Neural cell (in vitro differentiated cells): ENCODE data around the gene OR2AG1. TPM values are rescaled to one million over a fixed set of nuclear protein-coding genes. Genes with fewer than 3 reads are reported as not detected.

Experiments
- H2AFZ ChIP-seq: fragments of 200-600, 300-800 bp; sonication (generic), shearing (Covaris generic); 2 replicates; pipeline ENCODE4 v1.6.0; 2014; ENCODE audit warnings: low read depth, mild to moderate bottlenecking, antibody characterized with exemption, low read length, moderate library complexity
- H3F3A ChIP-seq: fragments of 200-600 bp; shearing (Covaris generic); 2 replicates; pipeline ENCODE4 v1.6.1; 2016; ENCODE audit warnings: mild to moderate bottlenecking, moderate library complexity, mixed read lengths, antibody characterized with exemption, low read length; ENCODE audit not compliant: insufficient read depth, poor library complexity, severe bottlenecking
- H3K27ac ChIP-seq: fragments of 200-600, 300-800 bp; sonication (generic), shearing (Covaris generic); 2 replicates; pipeline ENCODE4 v1.5.1; 2014; ENCODE audit warnings: mild to moderate bottlenecking, low read length, moderate library complexity
- H3K27me3 ChIP-seq: fragments of 300-800, 200-600 bp; sonication (generic), shearing (Covaris generic); 2 replicates; pipeline ENCODE4 v1.6.0; 2014; ENCODE audit warnings: mild to moderate bottlenecking, low read depth, low read length, moderate library complexity; ENCODE audit not compliant: insufficient read depth
- H3K36me3 ChIP-seq: fragments of 300-800, 200-600 bp; sonication (generic), shearing (Covaris generic); 2 replicates; pipeline ENCODE4 v1.5.1; 2014; ENCODE audit warnings: mild to moderate bottlenecking, antibody characterized with exemption, low read length, moderate library complexity; ENCODE audit not compliant: insufficient read depth
- H3K4me2 ChIP-seq: fragments of 300-800, 200-600 bp; sonication (generic), shearing (Covaris generic); 2 replicates; pipeline ENCODE4 v1.6.0; 2014; ENCODE audit warnings: mild to moderate bottlenecking, low read length
- H3K4me3 ChIP-seq: fragments of 300-800, 200-600 bp; sonication (generic), shearing (Covaris generic); 2 replicates; pipeline ENCODE4 v1.5.1; 2014; ENCODE audit warnings: mild to moderate bottlenecking, low read length, moderate library complexity
- H3K79me2 ChIP-seq: fragments of 200-600 bp; shearing (Covaris generic); replicated peaks from 2 replicates; pipeline ENCODE4 v1.6.0; 2014; ENCODE audit warnings: mild to moderate bottlenecking, low read length, moderate library complexity; ENCODE audit not compliant: insufficient read depth
- H3K9ac ChIP-seq: fragments of 300-800, 200-600 bp; sonication (generic), shearing (Covaris generic); 2 replicates; pipeline ENCODE4 v1.6.1; 2016; ENCODE audit warnings: mild to moderate bottlenecking, low read length, mixed read lengths
- H3K9me2 ChIP-seq: fragments of 200-600 bp; shearing (Covaris generic); 2 replicates; pipeline ENCODE4 v1.6.1; 2016; ENCODE audit warnings: mild to moderate bottlenecking, low read length, mixed read lengths; ENCODE audit not compliant: insufficient read depth
- H3K9me3 ChIP-seq: fragments of 200-600, 300-800 bp; sonication (generic), shearing (Covaris generic); 2 replicates; pipeline ENCODE4 v1.6.1; 2016; ENCODE audit warnings: mild to moderate bottlenecking, mixed run types, low read length, moderate library complexity, mixed read lengths
- H4K20me1 ChIP-seq: fragments of 200-600 bp; shearing (Covaris generic); 2 replicates; pipeline ENCODE4 v1.6.1; 2016; ENCODE audit warnings: mild to moderate bottlenecking, mixed run types; ENCODE audit not compliant: insufficient read depth
- EP300 ChIP-seq: fragments of 450-650 bp; conservative IDR thresholded peaks from 2 replicates; pipeline ENCODE4 v1.6.1; 2014; ENCODE audit warnings: antibody characterized with exemption, mild to moderate bottlenecking, moderate library complexity; ENCODE audit not compliant: poor library complexity, severe bottlenecking
- EZH2 ChIP-seq: fragments of 200-600, 300-800 bp; shearing (Covaris generic), sonication (generic); IDR thresholded peaks from 2 replicates; pipeline ENCODE4 v1.6.1; 2014; ENCODE audit warnings: antibody characterized with exemption, low read length, borderline replicate concordance, mild to moderate bottlenecking; ENCODE audit not compliant: insufficient read depth, poor library complexity, severe bottlenecking
- MXI1 ChIP-seq: fragments of 450-650 bp; conservative IDR thresholded peaks from 2 replicates; pipeline ENCODE4 v1.6.1; 2014; ENCODE audit warnings: antibody characterized with exemption, mild to moderate bottlenecking; ENCODE audit not compliant: poor library complexity, severe bottlenecking
- POLR2AphosphoS5 ChIP-seq: IDR thresholded peaks from 2 replicates; pipeline ENCODE4 v1.6.1; 2012
- RAD21 ChIP-seq: fragments of 450-650 bp; conservative IDR thresholded peaks from 2 replicates; pipeline ENCODE4 v1.6.1; 2014; ENCODE audit warnings: antibody characterized with exemption, mild to moderate bottlenecking, moderate library complexity
- SMC3 ChIP-seq: fragments of 450-650 bp; conservative IDR thresholded peaks from 2 replicates; pipeline ENCODE4 v1.6.1; 2014; ENCODE audit warnings: antibody characterized with exemption, mild to moderate bottlenecking, moderate library complexity; ENCODE audit not compliant: poor library complexity
- TAF1 ChIP-seq: IDR thresholded peaks from 2 replicates; pipeline ENCODE4 v1.6.1; 2012; ENCODE audit warnings: low read depth
- polyA minus RNA-seq: library from RNA; depleted of rRNA, polyadenylated mRNA; stranded (reverse); fragments of >200 nt; gene quantifications from 2 replicates; pipeline ENCODE4 v1.2.3, GENCODE V29; 2014
- polyA plus RNA-seq: library from polyadenylated mRNA; depleted of rRNA; stranded (reverse); fragments of >200 nt; gene quantifications from 2 replicates; pipeline ENCODE4 v1.2.3, GENCODE V29; 2014
- TF ChIP-seq, protein P1 (sequence below): fragments of 450-650 bp; IDR thresholded peaks from 2 replicates; pipeline ENCODE4 v1.5.1; 2014; ENCODE audit warnings: antibody characterized with exemption, mild to moderate bottlenecking, moderate library complexity; ENCODE audit not compliant: poor library complexity, severe bottlenecking
- TF ChIP-seq, protein P2 (sequence below): IDR thresholded peaks from 2 replicates; pipeline ENCODE4 v1.6.1; 2012; ENCODE audit warnings: borderline replicate concordance

The OR2AG1 gene
- polyA plus RNA-seq (not detected in 2 replicates), polyA minus RNA-seq (not detected in 2 replicates)

DNA sequence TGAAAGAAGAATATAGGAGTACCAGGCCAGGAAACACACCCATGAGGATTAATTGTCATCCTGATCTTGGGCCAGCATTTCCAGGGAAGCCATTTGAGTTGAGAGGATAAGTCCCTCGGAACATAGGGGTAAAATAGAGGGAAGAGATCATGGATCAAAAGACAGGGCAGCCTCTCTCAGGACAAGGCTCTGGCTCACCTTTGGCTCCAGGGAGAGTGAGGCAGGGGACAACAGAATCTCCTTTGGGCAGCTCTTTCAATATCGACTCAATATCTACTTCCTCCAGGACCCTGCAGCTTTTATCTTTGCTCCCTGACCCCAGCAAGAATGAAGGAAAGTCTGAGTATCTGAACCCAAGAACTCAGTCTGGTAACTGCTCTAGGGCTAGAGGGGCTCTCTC, at the start of gene OR2AG1:
OR2AG1 (plus strand) TSS at position 301 of the 400 bp plus-strand sequence. CDS start 2,018 bp downstream, outside the sequence.
- no peaks in the 10 kb centered on the region for H4K20me1 ChIP-seq
- no peaks in the 10 kb centered on the region for H3F3A ChIP-seq
- no peak within 1 kb of the TSS for H2AFZ ChIP-seq
- H3K27me3 ChIP-seq = no peaks in the 10 kb centered on the region
- TF ChIP-seq EP300 (no peak), SMC3 (no peak), EZH2 (no peak), TAF1 (no peak)
- TF ChIP-seq, protein P1, sequence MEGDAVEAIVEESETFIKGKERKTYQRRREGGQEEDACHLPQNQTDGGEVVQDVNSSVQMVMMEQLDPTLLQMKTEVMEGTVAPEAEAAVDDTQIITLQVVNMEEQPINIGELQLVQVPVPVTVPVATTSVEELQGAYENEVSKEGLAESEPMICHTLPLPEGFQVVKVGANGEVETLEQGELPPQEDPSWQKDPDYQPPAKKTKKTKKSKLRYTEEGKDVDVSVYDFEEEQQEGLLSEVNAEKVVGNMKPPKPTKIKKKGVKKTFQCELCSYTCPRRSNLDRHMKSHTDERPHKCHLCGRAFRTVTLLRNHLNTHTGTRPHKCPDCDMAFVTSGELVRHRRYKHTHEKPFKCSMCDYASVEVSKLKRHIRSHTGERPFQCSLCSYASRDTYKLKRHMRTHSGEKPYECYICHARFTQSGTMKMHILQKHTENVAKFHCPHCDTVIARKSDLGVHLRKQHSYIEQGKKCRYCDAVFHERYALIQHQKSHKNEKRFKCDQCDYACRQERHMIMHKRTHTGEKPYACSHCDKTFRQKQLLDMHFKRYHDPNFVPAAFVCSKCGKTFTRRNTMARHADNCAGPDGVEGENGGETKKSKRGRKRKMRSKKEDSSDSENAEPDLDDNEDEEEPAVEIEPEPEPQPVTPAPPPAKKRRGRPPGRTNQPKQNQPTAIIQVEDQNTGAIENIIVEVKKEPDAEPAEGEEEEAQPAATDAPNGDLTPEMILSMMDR = no peak
- H3K9me2 ChIP-seq = no peaks in the 10 kb centered on the region
- H3K4me2 ChIP-seq = no peak within 1 kb of the TSS
- H3K9ac ChIP-seq = no peak within 1 kb of the TSS
- no peak within 1 kb of the TSS for H3K27ac ChIP-seq
- H3K9me3 ChIP-seq = no peaks in the 10 kb centered on the region
- H3K36me3 ChIP-seq = no peaks in the 10 kb centered on the region
- no peaks in the 10 kb centered on the region for H3K79me2 ChIP-seq
- H3K4me3 ChIP-seq = no peak within 1 kb of the TSS

DNA sequence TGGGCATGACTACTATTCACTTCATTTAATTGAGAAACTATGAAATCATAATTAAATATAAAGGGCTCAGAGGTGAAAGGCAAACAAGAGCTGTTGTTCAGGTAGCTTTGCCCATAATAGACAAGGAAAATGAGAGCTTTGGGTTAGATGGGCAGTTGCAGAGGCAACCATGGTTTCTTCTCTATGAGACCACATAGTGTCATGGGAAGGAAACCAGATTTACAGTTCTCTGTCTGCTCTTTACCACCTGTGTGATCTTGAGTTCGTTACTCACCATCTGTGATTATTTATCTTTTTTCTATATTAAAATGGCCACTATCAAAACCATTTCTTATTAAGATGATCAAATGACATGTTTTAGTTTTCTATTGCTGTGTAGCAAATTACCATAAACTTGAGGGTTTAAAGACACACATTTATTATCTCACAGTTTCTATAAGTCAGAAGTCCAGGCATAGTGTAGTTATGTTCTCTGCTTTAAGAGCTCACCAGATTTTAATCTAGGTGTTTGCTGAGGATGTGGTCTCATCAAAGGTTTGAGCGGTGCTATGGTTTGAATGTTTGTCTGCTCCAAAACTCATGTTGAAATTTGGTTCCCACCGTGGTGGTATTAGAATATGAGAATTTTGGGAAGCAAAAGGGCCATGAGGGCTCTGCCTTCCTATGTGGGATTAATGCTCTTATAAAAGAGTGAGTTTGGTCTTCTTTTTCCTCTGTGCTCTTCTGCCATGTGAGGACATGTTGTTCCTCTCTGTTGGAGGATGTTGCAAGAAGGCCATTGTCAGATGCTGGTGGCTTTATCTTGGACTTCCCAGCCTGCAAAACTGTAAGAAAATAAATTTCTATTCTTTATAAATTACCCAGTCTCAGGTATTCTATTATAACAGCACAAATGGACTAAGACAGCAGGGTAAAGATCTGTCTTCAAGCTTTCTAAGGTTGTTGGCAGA, 49.2 kb upstream of the OR2AG1 start:
- H2AFZ ChIP-seq = no peak overlapping the region

More for the DNA sequence above, 49.2 kb upstream of the OR2AG1 start:
- Histone ChIP-seq H3K79me2 (no peaks in the 10 kb centered on the region), H3K9ac (no peak overlapping the region), H3K27ac (no peak overlapping the region), H3K9me2 (no peaks in the 10 kb centered on the region), H3K4me2 (no peak overlapping the region), H3K36me3 (no peaks in the 10 kb centered on the region), H3K27me3 (no peaks in the 10 kb centered on the region), H3K4me3 (no peak overlapping the region), H3K9me3 (no peaks in the 10 kb centered on the region), H3F3A (no peaks in the 10 kb centered on the region), H4K20me1 (no peaks in the 10 kb centered on the region)
- TF ChIP-seq SMC3 (no peak), EP300 (no peak), MXI1 (no peak), POLR2AphosphoS5 (no peak), RAD21 (no peak), TAF1 (no peak), EZH2 (no peak)
- TF ChIP-seq, protein P1 = no peak
- TF ChIP-seq, protein P2, sequence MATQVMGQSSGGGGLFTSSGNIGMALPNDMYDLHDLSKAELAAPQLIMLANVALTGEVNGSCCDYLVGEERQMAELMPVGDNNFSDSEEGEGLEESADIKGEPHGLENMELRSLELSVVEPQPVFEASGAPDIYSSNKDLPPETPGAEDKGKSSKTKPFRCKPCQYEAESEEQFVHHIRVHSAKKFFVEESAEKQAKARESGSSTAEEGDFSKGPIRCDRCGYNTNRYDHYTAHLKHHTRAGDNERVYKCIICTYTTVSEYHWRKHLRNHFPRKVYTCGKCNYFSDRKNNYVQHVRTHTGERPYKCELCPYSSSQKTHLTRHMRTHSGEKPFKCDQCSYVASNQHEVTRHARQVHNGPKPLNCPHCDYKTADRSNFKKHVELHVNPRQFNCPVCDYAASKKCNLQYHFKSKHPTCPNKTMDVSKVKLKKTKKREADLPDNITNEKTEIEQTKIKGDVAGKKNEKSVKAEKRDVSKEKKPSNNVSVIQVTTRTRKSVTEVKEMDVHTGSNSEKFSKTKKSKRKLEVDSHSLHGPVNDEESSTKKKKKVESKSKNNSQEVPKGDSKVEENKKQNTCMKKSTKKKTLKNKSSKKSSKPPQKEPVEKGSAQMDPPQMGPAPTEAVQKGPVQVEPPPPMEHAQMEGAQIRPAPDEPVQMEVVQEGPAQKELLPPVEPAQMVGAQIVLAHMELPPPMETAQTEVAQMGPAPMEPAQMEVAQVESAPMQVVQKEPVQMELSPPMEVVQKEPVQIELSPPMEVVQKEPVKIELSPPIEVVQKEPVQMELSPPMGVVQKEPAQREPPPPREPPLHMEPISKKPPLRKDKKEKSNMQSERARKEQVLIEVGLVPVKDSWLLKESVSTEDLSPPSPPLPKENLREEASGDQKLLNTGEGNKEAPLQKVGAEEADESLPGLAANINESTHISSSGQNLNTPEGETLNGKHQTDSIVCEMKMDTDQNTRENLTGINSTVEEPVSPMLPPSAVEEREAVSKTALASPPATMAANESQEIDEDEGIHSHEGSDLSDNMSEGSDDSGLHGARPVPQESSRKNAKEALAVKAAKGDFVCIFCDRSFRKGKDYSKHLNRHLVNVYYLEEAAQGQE = no peak
